ENCODE data around the gene KRT15. TPM values are rescaled to one million over a fixed set of nuclear protein-coding genes. Genes with fewer than 3 reads are reported as not detected.
A peak's percentile ranks its signal among the peaks of the same experiment; 100 is the strongest.

The KRT15 gene
- total RNA-seq, 6 donors from 2014 or later = 10.5 to 57.9 (median 19.2) TPM

- no peak for ATAC-seq (ENCODE audit: low FRiP score in 2 of 2)
- no peak overlapping the region for H3K4me3 ChIP-seq
- no peaks in the 10 kb centered on the region for H3K9me3 ChIP-seq
- WGBS, 2 donors = 82 to 84% methylated on average over 7 to 8 of the region's 8 CpGs
- H3K4me1 ChIP-seq = peaks cover 0 to 3% (median 0%) of the 10 kb centered on the region in 4 donors
- DNase-seq = no peak
- no peak overlapping the region for H3K27ac ChIP-seq
- no peak for TF ChIP-seq POLR2AphosphoS5 (IDR thresholded peaks at IDR 0.05)
- TF ChIP-seq CTCF (IDR thresholded peaks at IDR 0.05) = no peak
- TF ChIP-seq EP300 (IDR thresholded peaks at IDR 0.05) = no peak
- TF ChIP-seq POLR2A (IDR thresholded peaks at IDR 0.05) = no peak
- no peaks in the 10 kb centered on the region for H3K27me3 ChIP-seq
- no peaks in the 10 kb centered on the region for H3K36me3 ChIP-seq
Observed at GRCh38 chr17:41484920-41485904, 33.5 kb downstream of the KRT15 start.

- Histone ChIP-seq H3K9me3 (no peaks in the 10 kb centered on the region), H3K27ac (no peak overlapping the region), H3K27me3 (no peaks in the 10 kb centered on the region), H3K4me3 (no peak overlapping the region), H3K36me3 (no peaks in the 10 kb centered on the region), H3K4me1 (no peaks in the 10 kb centered on the region)
- no peak for ATAC-seq (ENCODE audit: low FRiP score in 2 of 2)
- 66 to 69% methylated on average over 7 of the region's 7 CpGs for WGBS, 2 donors
- DNase-seq = no peak
- no peak for TF ChIP-seq POLR2AphosphoS5 (IDR thresholded peaks at IDR 0.05)
- no peak for TF ChIP-seq CTCF (IDR thresholded peaks at IDR 0.05)
- no peak for TF ChIP-seq EP300 (IDR thresholded peaks at IDR 0.05)
- TF ChIP-seq POLR2A (IDR thresholded peaks at IDR 0.05) = no peak
Observed at GRCh38 chr17:41483991-41484826, 34.5 kb downstream of the KRT15 start.

DNA sequence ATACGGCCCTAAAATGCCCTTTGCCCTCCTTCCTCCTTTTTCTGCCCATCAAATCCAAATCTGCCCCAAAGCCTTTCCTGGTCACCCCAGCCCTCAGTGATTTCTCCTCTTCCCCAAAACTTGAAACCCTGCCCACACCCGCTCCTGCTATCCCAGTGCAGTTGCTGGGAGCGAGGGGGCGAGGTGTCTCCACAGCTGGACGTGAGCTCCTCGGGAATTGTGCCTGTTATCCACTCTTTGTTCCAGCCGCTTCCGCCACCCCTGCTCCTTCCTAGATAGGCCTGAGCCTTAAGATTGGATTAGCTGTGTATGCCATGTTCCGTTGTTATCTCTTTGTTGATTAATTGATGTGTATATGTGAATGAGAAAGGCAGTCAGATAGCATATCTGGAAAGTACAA lies 35.2 kb downstream of the KRT15 start:
- ATAC-seq (ENCODE audit: low FRiP score in 2 of 2) (no peak), DNase-seq (peak in 1 of 2 donors; percentile 14)
- no peaks in the 10 kb centered on the region for H3K4me1 ChIP-seq
- no peaks in the 10 kb centered on the region for H3K27me3 ChIP-seq
- no peaks in the 10 kb centered on the region for H3K36me3 ChIP-seq
- WGBS, 2 donors = 74 to 79% methylated on average over 9 of the region's 9 CpGs
- TF ChIP-seq POLR2A (IDR thresholded peaks at IDR 0.05) (no peak), CTCF (IDR thresholded peaks at IDR 0.05) (no peak), EP300 (IDR thresholded peaks at IDR 0.05) (no peak), POLR2AphosphoS5 (IDR thresholded peaks at IDR 0.05) (no peak)
- no peaks in the 10 kb centered on the region for H3K9me3 ChIP-seq
- no peak overlapping the region for H3K4me3 ChIP-seq
- no peak overlapping the region for H3K27ac ChIP-seq

- DNase-seq = peak in 1 of 2 donors; percentile 5
- Histone ChIP-seq H3K4me1 (no peaks in the 10 kb centered on the region), H3K36me3 (no peaks in the 10 kb centered on the region), H3K9me3 (no peaks in the 10 kb centered on the region), H3K27ac (no peak within 1 kb of the TSS), H3K4me3 (no peak within 1 kb of the TSS), H3K27me3 (no peaks in the 10 kb centered on the region)
- ATAC-seq (ENCODE audit: low FRiP score in 2 of 2) = no peak
- WGBS, 2 donors = 93 to 94% methylated on average over 1 to 2 of the region's 2 CpGs
- TF ChIP-seq EP300 (IDR thresholded peaks at IDR 0.05) (no peak), CTCF (IDR thresholded peaks at IDR 0.05) (no peak), POLR2AphosphoS5 (IDR thresholded peaks at IDR 0.05) (no peak), POLR2A (IDR thresholded peaks at IDR 0.05) (no peak)
Observed at GRCh38 chr17:41481036-41481435, 37.7 kb downstream of the KRT15 start, which contains the start of gene KRT35. Gene KRT35 (minus strand): TSS chr17:41481151. CDS start chr17:41481097, 54 bp downstream.

Data from upper lobe of left lung (tissue), 6 donors.